GM06990 (cell line): ENCODE measurements around the gene CDKN1C.

Experiments used
- DNase-seq: peaks from one replicate; pipeline ENCODE4 v3.0.0-alpha.2; 2011; ENCODE audit not compliant: insufficient read length; ENCODE audit errors: extremely low read depth
- H3K27me3 ChIP-seq: replicated peaks from 2 replicates; pipeline ENCODE4 v1.6.0; 2011; ENCODE audit warnings: low read length; ENCODE audit not compliant: control insufficient read depth, insufficient read depth
- H3K36me3 ChIP-seq: 2 replicates; pipeline ENCODE4 v1.5.1; 2011; ENCODE audit warnings: low read length; ENCODE audit not compliant: control insufficient read depth, insufficient read depth
- H3K4me3 ChIP-seq: replicated peaks from 2 replicates; pipeline ENCODE4 v1.5.1; 2011; ENCODE audit warnings: low read depth, mild to moderate bottlenecking, control low read depth, low read length
- TF ChIP-seq, protein P1 (sequence below): IDR thresholded peaks from 2 replicates; pipeline ENCODE4 v1.5.1; 2011; ENCODE audit warnings: low read length, control low read depth, mild to moderate bottlenecking, inconsistent platforms; ENCODE audit not compliant: insufficient read depth, poor library complexity, severe bottlenecking

The CDKN1C gene

DNA sequence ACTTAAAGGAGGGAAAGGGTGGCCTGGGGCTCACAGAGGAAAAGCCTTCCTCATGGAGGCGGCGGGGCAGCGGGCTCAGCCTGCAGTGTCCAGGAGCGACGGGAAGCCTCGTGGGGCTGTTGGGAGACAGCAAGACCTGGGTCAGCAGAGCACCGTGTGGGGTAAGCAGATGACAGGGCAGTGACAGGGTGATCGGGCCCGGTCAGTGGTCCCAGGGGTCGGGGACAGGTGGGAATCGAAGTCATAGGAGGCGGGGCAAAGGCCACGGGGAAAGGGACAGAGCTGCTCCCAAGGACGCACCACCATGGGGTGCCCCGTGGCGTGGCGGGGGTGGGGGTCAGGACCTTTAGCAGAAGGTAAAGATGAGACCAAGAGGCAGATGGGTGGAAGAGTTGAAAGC lies 49.8 kb downstream of the CDKN1C start:
- TF ChIP-seq, protein P1, sequence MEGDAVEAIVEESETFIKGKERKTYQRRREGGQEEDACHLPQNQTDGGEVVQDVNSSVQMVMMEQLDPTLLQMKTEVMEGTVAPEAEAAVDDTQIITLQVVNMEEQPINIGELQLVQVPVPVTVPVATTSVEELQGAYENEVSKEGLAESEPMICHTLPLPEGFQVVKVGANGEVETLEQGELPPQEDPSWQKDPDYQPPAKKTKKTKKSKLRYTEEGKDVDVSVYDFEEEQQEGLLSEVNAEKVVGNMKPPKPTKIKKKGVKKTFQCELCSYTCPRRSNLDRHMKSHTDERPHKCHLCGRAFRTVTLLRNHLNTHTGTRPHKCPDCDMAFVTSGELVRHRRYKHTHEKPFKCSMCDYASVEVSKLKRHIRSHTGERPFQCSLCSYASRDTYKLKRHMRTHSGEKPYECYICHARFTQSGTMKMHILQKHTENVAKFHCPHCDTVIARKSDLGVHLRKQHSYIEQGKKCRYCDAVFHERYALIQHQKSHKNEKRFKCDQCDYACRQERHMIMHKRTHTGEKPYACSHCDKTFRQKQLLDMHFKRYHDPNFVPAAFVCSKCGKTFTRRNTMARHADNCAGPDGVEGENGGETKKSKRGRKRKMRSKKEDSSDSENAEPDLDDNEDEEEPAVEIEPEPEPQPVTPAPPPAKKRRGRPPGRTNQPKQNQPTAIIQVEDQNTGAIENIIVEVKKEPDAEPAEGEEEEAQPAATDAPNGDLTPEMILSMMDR, result no peak
- H3K27me3 ChIP-seq, result no peaks in the 10 kb centered on the region; the same call in 1 of the 2 replicates
- no peaks in the 10 kb centered on the region for H3K36me3 ChIP-seq
- DNase-seq, result no peak
- H3K4me3 ChIP-seq, result no peak overlapping the region

DNA sequence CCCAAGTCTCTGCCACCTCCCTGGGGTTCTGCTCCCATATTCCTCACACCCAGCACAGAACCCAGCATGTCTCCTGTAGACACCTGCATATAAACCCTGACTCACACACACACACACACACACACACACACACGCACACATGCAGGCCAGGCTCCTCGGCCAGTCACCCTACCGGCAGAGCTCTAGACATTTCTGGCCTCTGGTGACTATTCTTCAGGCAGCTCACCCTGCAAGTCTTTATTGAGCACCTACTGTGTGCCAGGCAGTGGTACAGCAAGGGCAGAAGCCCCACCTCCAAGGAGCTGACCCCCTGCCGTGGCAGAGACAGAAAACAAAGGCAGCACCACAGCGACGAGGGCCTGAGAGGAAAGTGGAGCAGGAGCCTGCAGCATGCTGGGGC lies 50.3 kb downstream of the CDKN1C start:
- TF ChIP-seq, protein P1, result no peak
- Histone ChIP-seq H3K27me3 (no peaks in the 10 kb centered on the region; the same call in 1 of the 2 replicates), H3K36me3 (no peaks in the 10 kb centered on the region), H3K4me3 (no peak overlapping the region)
- DNase-seq, result no peak

DNA sequence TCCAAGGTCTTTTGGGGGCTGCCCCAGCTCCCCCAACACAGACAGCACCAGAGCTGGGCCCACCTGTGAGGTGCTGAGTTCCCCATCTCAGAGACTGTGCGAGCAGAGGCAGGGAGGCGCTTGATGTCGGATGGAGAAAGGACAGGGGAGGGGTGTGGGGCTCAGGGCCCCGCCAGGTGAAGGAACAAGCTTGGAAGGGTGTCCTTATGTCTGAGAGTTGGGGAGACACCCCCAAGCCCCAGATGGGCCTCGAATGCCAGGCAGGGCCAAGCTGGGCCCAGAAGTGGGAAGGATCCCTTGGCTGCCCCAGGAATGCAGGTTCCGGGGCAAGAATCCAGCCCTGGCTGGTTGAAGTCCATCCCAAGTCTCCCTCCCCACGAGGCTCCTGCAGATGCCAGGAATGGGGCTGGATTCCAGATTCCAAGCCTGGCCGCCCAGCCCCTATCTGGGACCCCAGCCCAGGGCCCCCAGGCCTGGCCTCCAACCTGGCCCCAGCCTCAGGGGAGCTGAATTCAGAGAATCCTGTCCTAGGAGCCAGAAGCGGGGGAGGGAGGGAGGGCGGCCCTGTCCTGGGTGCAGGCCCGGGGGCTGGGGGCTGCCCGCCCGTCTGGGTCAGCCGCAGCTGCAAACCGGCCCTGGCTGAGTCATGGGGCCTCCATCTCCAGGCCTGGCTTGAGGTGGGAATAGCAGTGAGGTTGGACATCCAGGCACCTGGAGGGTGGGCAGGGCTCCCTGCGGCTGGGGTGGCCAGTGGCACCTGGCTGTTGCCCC lies 50.9 kb downstream of the CDKN1C start:
- no peak for DNase-seq
- no peak overlapping the region for H3K4me3 ChIP-seq
- no peaks in the 10 kb centered on the region for H3K36me3 ChIP-seq
- TF ChIP-seq, protein P1, result no peak
- no peaks in the 10 kb centered on the region; the same call in 1 of the 2 replicates for H3K27me3 ChIP-seq

DNA sequence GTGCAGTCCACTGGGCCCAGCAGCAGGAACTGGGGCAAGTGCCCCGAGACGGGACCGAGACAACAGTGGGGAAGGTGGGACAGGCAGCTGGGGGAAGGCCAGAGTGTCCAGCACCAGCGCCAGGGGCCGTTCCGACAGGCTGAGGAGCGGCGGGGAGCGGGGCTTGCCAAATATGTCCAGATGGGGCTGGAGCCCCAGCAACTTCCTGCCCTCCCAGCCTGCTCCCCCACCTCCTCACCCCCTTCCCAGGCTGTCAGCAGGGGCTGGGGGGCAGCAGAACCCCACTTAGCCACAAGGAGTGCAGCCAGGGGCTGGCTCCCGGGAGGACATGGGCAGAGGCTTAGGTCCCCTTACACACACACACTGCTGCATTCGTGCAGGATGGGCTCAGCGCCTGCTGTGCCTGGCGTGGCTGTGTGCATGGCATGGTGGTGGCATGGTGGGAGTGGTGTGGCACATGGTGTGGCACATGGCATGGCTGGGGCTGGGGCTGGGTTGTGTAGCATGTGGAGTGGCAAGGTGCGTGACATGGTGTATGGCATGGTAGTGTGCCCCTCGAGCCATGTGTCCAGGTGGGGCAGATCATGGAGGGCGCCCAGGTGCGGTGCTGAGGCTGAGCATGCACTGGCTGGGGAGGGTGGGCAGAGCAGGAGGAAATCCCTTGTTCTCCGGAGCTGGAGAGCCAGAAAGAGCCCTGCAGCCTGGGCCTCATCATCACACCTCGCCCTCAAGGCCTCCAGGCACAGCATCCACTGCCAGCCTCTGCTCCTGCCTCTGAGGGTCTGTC lies 51.7 kb downstream of the CDKN1C start:
- Histone ChIP-seq H3K36me3 (no peaks in the 10 kb centered on the region), H3K4me3 (no peak overlapping the region), H3K27me3 (no peaks in the 10 kb centered on the region; the same call in 1 of the 2 replicates)
- TF ChIP-seq, protein P1, result no peak
- DNase-seq, result no peak
